Endothelial cell of umbilical vein (primary cell): ENCODE data around the gene SPDYE4.

ENCODE experiments used
- CTCF ChIP-seq, 2 donors: IDR thresholded peaks; 1 replicate in 1 of 2; 2 replicates in 1 of 2; pipeline ENCODE4 v1.5.1; 2011; ENCODE audit warnings: low read length in 2 of 2, mild to moderate bottlenecking in 2 of 2, moderate library complexity in 2 of 2, control low read depth in 1 of 2, inconsistent platforms in 1 of 2, low read depth in 1 of 2; ENCODE audit not compliant: insufficient read depth in 1 of 2; ENCODE audit errors: extremely low read depth in 1 of 2
- MYC ChIP-seq: IDR thresholded peaks from one replicate; pipeline ENCODE4 v1.6.1; 2011; ENCODE audit warnings: mild to moderate bottlenecking, low read depth, low read length
- POLR2A ChIP-seq: IDR thresholded peaks from 2 replicates; pipeline ENCODE4 v1.6.1; 2012; ENCODE audit warnings: low read depth, mild to moderate bottlenecking, control low read depth, low read length
- POLR2AphosphoS5 ChIP-seq: IDR thresholded peaks from 2 replicates; pipeline ENCODE4 v1.6.1; 2012; ENCODE audit warnings: low read depth, mild to moderate bottlenecking, control low read depth, low read length, moderate library complexity; ENCODE audit not compliant: insufficient read depth

GRCh38 chr17:8803531-8804420, 45.4 kb upstream of the SPDYE4 start:
- TF ChIP-seq CTCF (IDR thresholded peaks at IDR 0.05; ENCODE audit: extremely low read depth in 1 of 2, insufficient read depth in 1 of 2, low read depth in 1 of 2, low read length in 2 of 2) (no peak), POLR2AphosphoS5 (no peak), MYC (no peak), POLR2A (no peak)
